K562 (cell line): ENCODE measurements around the gene RARS1. TPM values are rescaled to one million over a fixed set of nuclear protein-coding genes. Genes with fewer than 3 reads are reported as not detected.

Experiments used
- ATAC-seq: fragments of 200-7000 bp; cut with Tn5 transposase; 3 replicates; pipeline ENCODE4 v1.9.1; 2020; ENCODE audit warnings: moderate library complexity
- BruUV-seq: library from RNA; stranded (reverse); fragments of 400-500 nt; replicated peaks from 2 replicates; lab custom pipeline; 2021; lab: Mats Ljungman, UMichigan
- CTCF ChIA-PET: fragments of 300-600 bp; formaldehyde crosslinking; extraction: SDS; loops from one replicate; lab custom pipeline; 2021; ENCODE audit warnings: low intra/inter-chr PET ratio; lab: Yijun Ruan, JAX
- POLR2A ChIA-PET: fragments of 300-600, 350-650 bp; sonication (Branson Sonifier 250); formaldehyde crosslinking; extraction: SDS; loops from one replicate; lab custom pipeline; 2021; ENCODE audit warnings: antibody characterized with exemption, inconsistent platforms; lab: Yijun Ruan, JAX
- DNase-seq, 4 experiments: peaks; one replicate each; pipeline versions ENCODE4 v3.0.0 to v3.0.0-alpha.2; 2011 to 2018; ENCODE audit warnings: low spot score in 3 of 4, mixed read lengths in 3 of 4; ENCODE audit errors: extremely low read depth in 1 of 4
- FAIRE-seq: peaks from 2 replicates; lab custom pipeline; 2011; peaks lifted over from hg19 to GRCh38; lab: Jason Lieb, UNC
- H2AFZ ChIP-seq: 2 replicates; pipeline ENCODE4 v1.6.0; 2011; ENCODE audit warnings: low read depth, low read length, control low read depth, inconsistent platforms
- H3K27ac ChIP-seq: fragments of 200-600 bp; 3 replicates; pipeline ENCODE4 v1.8.0; 2011; ENCODE audit warnings: low read depth, mild to moderate bottlenecking, control low read depth, inconsistent platforms, low read length, moderate library complexity, mixed read lengths; ENCODE audit errors: extremely low read depth
- H3K27me3 ChIP-seq, 2 experiments: fragments of 300-600 bp in 1 of 2; 2 replicates in 1 of 2; 3 replicates in 1 of 2; pipeline versions ENCODE4 v1.6.0 to v1.8.0; 2011; ENCODE audit warnings: inconsistent platforms in 2 of 2, low read length in 2 of 2, mild to moderate bottlenecking in 1 of 2, mixed read lengths in 1 of 2, moderate library complexity in 1 of 2; ENCODE audit not compliant: control insufficient read depth in 2 of 2, insufficient read depth in 2 of 2
- H3K36me3 ChIP-seq: fragments of 300-600 bp; 3 replicates; pipeline ENCODE4 v1.8.0; 2011; ENCODE audit warnings: mild to moderate bottlenecking, low read length, inconsistent platforms; ENCODE audit not compliant: control insufficient read depth, insufficient read depth
- H3K4me1 ChIP-seq, 2 experiments: fragments of 200-600 bp in 1 of 2; replicated peaks in 1 of 2; 2 replicates in 1 of 2; 3 replicates in 1 of 2; pipeline versions ENCODE4 v1.5.1 to v1.8.0; 2011; ENCODE audit warnings: inconsistent platforms in 2 of 2, low read length in 2 of 2, mild to moderate bottlenecking in 1 of 2, mixed read lengths in 1 of 2, moderate library complexity in 1 of 2; ENCODE audit not compliant: control insufficient read depth in 2 of 2, insufficient read depth in 2 of 2
- H3K4me2 ChIP-seq: 2 replicates; pipeline ENCODE4 v1.6.1; 2011; ENCODE audit warnings: low read length, control low read depth, inconsistent platforms, mixed read lengths; ENCODE audit not compliant: insufficient read depth
- H3K4me3 ChIP-seq: fragments of 200-600 bp; sonication (generic), shearing (Covaris generic); 2 replicates; pipeline ENCODE4 v1.5.1; 2016; ENCODE audit warnings: control low read depth, inconsistent platforms
- H3K79me2 ChIP-seq: fragments of 200-600 bp; 3 replicates; pipeline ENCODE4 v1.8.0; 2011; ENCODE audit warnings: low read length, inconsistent platforms; ENCODE audit not compliant: control insufficient read depth, insufficient read depth
- H3K9ac ChIP-seq, 2 experiments: 2 replicates each; pipeline versions ENCODE4 v1.6.0 to v1.6.1; 2011; ENCODE audit warnings: low read depth in 2 of 2, low read length in 2 of 2, control low read depth in 1 of 2, inconsistent platforms in 1 of 2, mild to moderate bottlenecking in 1 of 2, mixed read lengths in 1 of 2; ENCODE audit not compliant: insufficient read depth in 1 of 2
- H3K9me1 ChIP-seq: one replicate; pipeline ENCODE4 v1.6.0; 2011; ENCODE audit warnings: inconsistent platforms, mild to moderate bottlenecking, low read length, moderate library complexity; ENCODE audit not compliant: control insufficient read depth, insufficient read depth
- H3K9me3 ChIP-seq: replicated peaks from 2 replicates; pipeline ENCODE4 v1.5.1; 2011; ENCODE audit warnings: low read depth, low read length, inconsistent platforms; ENCODE audit not compliant: control insufficient read depth, insufficient read depth
- H4K20me1 ChIP-seq: replicated peaks from 2 replicates; pipeline ENCODE4 v1.6.1; 2011; ENCODE audit warnings: low read length, inconsistent platforms, mixed read lengths; ENCODE audit not compliant: control insufficient read depth, insufficient read depth
- HMGN3 ChIP-seq: IDR thresholded peaks from 2 replicates; pipeline ENCODE4 v1.6.1; 2011; ENCODE audit warnings: borderline replicate concordance, low read depth, mild to moderate bottlenecking, mixed read lengths, low read length; ENCODE audit not compliant: insufficient read length; ENCODE audit errors: extremely low read depth
- MTA1 ChIP-seq: fragments of 450-650 bp; IDR thresholded peaks from 2 replicates; pipeline ENCODE4 v1.6.1; 2017; ENCODE audit warnings: borderline replicate concordance
- NFE2 ChIP-seq: IDR thresholded peaks from 2 replicates; pipeline ENCODE4 v1.6.1; 2014; ENCODE audit warnings: antibody characterized with exemption, low read depth
- POLR2H ChIP-seq: IDR thresholded peaks from 2 replicates; pipeline ENCODE4 v1.6.1; 2016; ENCODE audit warnings: missing genetic modification characterization, low read depth, mild to moderate bottlenecking, control low read depth, missing compliant biosample characterization, moderate library complexity
- RHOXF2B ChIP-seq: fragments of 250-450 bp; sonication (Bioruptor Pico); conservative IDR thresholded peaks from 2 replicates; pipeline ENCODE4 v1.5.1; 2021
- SIX5 ChIP-seq, 2 experiments: IDR thresholded peaks; 2 replicates each; pipeline ENCODE4 v1.6.1; 2011; ENCODE audit warnings: low read length in 2 of 2, borderline replicate concordance in 1 of 2, low read depth in 1 of 2, mild to moderate bottlenecking in 1 of 2, moderate library complexity in 1 of 2; ENCODE audit not compliant: insufficient read depth in 1 of 2
- SMARCC2 ChIP-seq: fragments of 450-650 bp; IDR thresholded peaks from 2 replicates; pipeline ENCODE4 v1.6.1; 2017; ENCODE audit warnings: antibody characterized with exemption, moderate library complexity, mild to moderate bottlenecking, low read depth
- STAT5B ChIP-seq: fragments of 250-450 bp; sonication (Bioruptor Pico); IDR thresholded peaks from 2 replicates; pipeline ENCODE4 v1.8.0; 2021; ENCODE audit warnings: mild to moderate bottlenecking, inconsistent platforms
- TAF1 ChIP-seq: IDR thresholded peaks from 2 replicates; pipeline ENCODE4 v1.6.1; 2011; ENCODE audit warnings: mild to moderate bottlenecking, low read length, moderate library complexity; ENCODE audit not compliant: insufficient read depth, control insufficient read depth, severe bottlenecking; ENCODE audit errors: extremely low read depth
- ZNF175 ChIP-seq: fragments of 200-800 bp; sonication (Bioruptor generic); IDR thresholded peaks from 2 replicates; pipeline ENCODE4 v1.6.1; 2016; ENCODE audit warnings: low read depth, mild to moderate bottlenecking, missing genetic modification characterization, missing compliant biosample characterization
- WGBS: fragments of 100-300 bp; shearing (Covaris generic); methylation state at CpG from one replicate; pipeline ENCODE4 v1.1.6; 2016; ENCODE audit warnings: low coverage, mixed read lengths; ENCODE audit not compliant: insufficient coverage; ENCODE audit errors: missing lambda C conversion rate; 5-methylcytosine and 5-hydroxymethylcytosine counted together
- in situ Hi-C: fragments of 300-500 bp; cut with MboI; formaldehyde crosslinking; loops from 4 replicates; pipeline ENCODE4 v1.15.0; 2018; ENCODE audit warnings: inconsistent platforms, mixed read lengths
- intact Hi-C: fragments of 100-400 bp; cut with micrococcal nuclease; formaldehyde crosslinking; loops from 2 replicates; pipeline ENCODE4 v1.14.2; 2022
- polyA plus RNA-seq, 8 experiments: library from polyadenylated mRNA; depleted of rRNA in 4 of 8; stranded (reverse) in 5 of 8; unstranded in 3 of 8; fragments of >200 nt; fragmentation: Nextera tagmentation in 2 of 8; fragmentation: Illumina TruSeq in 1 of 8; extraction: Ambion mirVana in 2 of 8; extraction: Trizol in 1 of 8; gene quantifications; 2 replicates each; pipeline versions ENCODE4 v1.2.1 to v1.2.3, GENCODE V29; 2011 to 2014; ENCODE audit warnings: inconsistent platforms in 1 of 8, missing spikeins in 1 of 8
- total RNA-seq, 7 experiments: library from RNA; depleted of rRNA in 6 of 7; stranded (reverse); fragments of >200 nt in 6 of 7; fragmentation: Illumina TruSeq in 2 of 7; extraction: Trizol in 2 of 7; gene quantifications; 2 replicates each; pipeline versions ENCODE4 v1.2.1 to v1.2.3, GENCODE V29; 2011 to 2021; ENCODE audit warnings: low replicate concordance in 1 of 7
- TF ChIP-seq, protein P1 (sequence below): sonication (generic); IDR thresholded peaks from 2 replicates; pipeline ENCODE4 v1.6.1; 2016
- TF ChIP-seq, protein P2 (sequence below), 2 experiments: IDR thresholded peaks; 2 replicates each; pipeline ENCODE4 v1.6.1; 2011; ENCODE audit warnings: borderline replicate concordance in 1 of 2, control low read depth in 1 of 2, low read depth in 1 of 2, low read length in 1 of 2, mild to moderate bottlenecking in 1 of 2, mixed read lengths in 1 of 2, moderate library complexity in 1 of 2; ENCODE audit not compliant: insufficient read depth in 1 of 2, insufficient read length in 1 of 2, poor library complexity in 1 of 2, severe bottlenecking in 1 of 2; ENCODE audit errors: extremely low read depth in 1 of 2

The RARS1 gene
- total and polyA plus RNA-seq, 9 of the 15 experiments (the other 6 are each of a cell fraction or from before 2014, with no cell fraction given) = 109 to 196 (median 139) TPM

DNA sequence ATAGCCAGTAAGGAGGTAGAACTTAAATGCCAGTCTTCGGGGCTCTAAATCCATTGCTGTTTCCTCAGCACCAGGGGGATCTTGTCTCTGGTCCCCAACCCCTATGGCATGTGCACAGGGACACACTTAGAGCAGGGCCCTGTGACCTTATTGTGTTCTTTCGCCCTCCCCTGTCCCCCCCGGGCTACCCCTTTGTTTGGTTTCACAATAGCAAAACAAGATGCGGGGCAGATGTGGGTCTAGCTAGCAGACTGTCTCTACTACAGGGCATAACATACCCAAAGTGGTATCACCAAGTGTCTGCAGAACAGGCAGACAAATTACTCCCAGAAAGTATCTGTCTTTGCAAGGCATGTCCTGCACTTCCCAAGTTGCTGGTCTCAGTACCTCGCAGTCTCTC is 44.9 kb downstream of the RARS1 start:
- Histone ChIP-seq H3K4me3 (no peak overlapping the region), H3K27ac (no peak overlapping the region), H3K9me1 (no peaks in the 10 kb centered on the region), H2AFZ (no peak overlapping the region), H3K27me3 (peaks cover 4 to 36% of the 10 kb centered on the region in 2 experiments; a peak in 4 of 5 replicates), H3K9me3 (no peaks in the 10 kb centered on the region), H3K4me2 (no peak overlapping the region), H4K20me1 (no peaks in the 10 kb centered on the region), H3K36me3 (no peaks in the 10 kb centered on the region), H3K9ac (no peak overlapping the region), H3K4me1 (no peaks in the 10 kb centered on the region), H3K79me2 (no peaks in the 10 kb centered on the region)
- intact Hi-C loops = no loop called here
- ATAC-seq (no peak), DNase-seq (no peak), FAIRE-seq (no peak)
- TF ChIP-seq HMGN3 = no peak
- TF ChIP-seq, protein P1, sequence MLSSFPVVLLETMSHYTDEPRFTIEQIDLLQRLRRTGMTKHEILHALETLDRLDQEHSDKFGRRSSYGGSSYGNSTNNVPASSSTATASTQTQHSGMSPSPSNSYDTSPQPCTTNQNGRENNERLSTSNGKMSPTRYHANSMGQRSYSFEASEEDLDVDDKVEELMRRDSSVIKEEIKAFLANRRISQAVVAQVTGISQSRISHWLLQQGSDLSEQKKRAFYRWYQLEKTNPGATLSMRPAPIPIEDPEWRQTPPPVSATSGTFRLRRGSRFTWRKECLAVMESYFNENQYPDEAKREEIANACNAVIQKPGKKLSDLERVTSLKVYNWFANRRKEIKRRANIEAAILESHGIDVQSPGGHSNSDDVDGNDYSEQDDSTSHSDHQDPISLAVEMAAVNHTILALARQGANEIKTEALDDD = no peak
- no TSS peak for BruUV-seq
- in situ Hi-C loops = no loop called here
- 0% methylated on average over 3 of the region's 5 CpGs for WGBS
- ChIA-PET CTCF (no interaction called here), POLR2A (no interaction called here)

DNA sequence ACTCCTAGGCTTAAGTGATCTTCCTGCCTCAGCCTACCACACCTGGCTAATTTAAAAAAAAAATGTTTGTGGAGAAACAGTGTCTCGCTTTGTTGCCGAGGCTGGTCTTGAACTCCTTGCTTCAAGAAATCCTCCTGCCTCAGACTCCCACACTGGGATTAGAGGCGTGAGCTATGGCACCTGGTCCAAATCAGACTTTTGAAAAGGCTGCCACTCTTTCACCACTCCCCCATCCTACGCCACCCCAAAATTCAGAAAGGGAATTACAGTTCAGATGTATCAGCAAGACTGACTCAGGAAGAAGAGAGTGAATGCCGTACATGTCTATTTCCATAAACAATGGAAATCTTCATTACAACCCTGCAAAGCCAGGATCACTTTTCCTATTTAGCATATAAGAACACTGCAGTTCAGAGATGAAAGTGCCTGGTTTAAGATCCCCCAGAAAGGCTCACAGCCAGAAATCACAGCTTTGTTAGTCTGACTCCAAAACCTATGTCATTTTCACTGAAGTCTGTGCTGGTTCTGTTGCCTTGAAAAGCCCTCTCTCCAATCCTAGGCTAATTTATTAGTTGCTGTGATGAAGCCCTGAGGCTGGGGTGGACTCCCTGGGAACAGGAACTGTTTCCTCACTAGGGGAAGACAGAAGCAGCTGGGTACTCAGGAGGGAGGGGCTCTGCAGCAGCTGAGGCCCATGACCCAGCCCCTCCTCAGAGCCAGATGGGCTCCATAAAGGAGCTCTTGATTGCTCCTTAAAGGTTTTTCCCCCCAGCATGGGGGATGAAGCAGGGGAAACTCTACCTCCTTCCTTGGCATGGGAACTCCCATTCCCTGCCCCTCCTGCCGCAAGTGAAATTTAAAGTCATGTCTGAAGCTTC is 46.0 kb downstream of the RARS1 start:
- H3K9ac ChIP-seq = no peak overlapping the region
- POLR2A ChIA-PET = no interaction called here
- FAIRE-seq = no peak
- no peak for TF ChIP-seq SMARCC2
- TF ChIP-seq, protein P2, sequence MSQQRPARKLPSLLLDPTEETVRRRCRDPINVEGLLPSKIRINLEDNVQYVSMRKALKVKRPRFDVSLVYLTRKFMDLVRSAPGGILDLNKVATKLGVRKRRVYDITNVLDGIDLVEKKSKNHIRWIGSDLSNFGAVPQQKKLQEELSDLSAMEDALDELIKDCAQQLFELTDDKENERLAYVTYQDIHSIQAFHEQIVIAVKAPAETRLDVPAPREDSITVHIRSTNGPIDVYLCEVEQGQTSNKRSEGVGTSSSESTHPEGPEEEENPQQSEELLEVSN (IDR thresholded peaks at IDR 0.05; ENCODE audit: borderline replicate concordance in 1 of 2, extremely low read depth in 1 of 2, insufficient read depth in 1 of 2, insufficient read length in 1 of 2, low read depth in 1 of 2, low read length in 1 of 2, poor library complexity in 1 of 2, severe bottlenecking in 1 of 2) = no peak
- no peak for TF ChIP-seq POLR2H (tag)
- no peak for TF ChIP-seq SIX5 (IDR thresholded peaks at IDR 0.05; ENCODE audit: borderline replicate concordance in 1 of 2, insufficient read depth in 1 of 2, low read depth in 1 of 2, low read length in 2 of 2)
- no peak for TF ChIP-seq NFE2
- no peak for TF ChIP-seq RHOXF2B (CRISPR knock-in tag)
- no peak for TF ChIP-seq MTA1
- no peak for TF ChIP-seq ZNF175
- TF ChIP-seq STAT5B (CRISPR knock-in tag) = no peak
- no peak for TF ChIP-seq TAF1

More for the DNA sequence above, 46.0 kb downstream of the RARS1 start:
- H3K9me1 ChIP-seq = no peaks in the 10 kb centered on the region
- H3K4me2 ChIP-seq = no peak overlapping the region
- BruUV-seq = no TSS peak
- no peaks in the 10 kb centered on the region for H3K4me1 ChIP-seq
- 3% methylated on average over 6 of the region's 6 CpGs for WGBS
- intact Hi-C loops = no loop called here
- no peaks in the 10 kb centered on the region for H3K79me2 ChIP-seq
- no peaks in the 10 kb centered on the region for H3K9me3 ChIP-seq
- CTCF ChIA-PET = no interaction called here
- no peak overlapping the region for H3K4me3 ChIP-seq
- in situ Hi-C loops = no loop called here
- H3K36me3 ChIP-seq = no peaks in the 10 kb centered on the region
- H3K27ac ChIP-seq = no peak overlapping the region
- DNase-seq (no peak), ATAC-seq (no peak)
- H2AFZ ChIP-seq = no peak overlapping the region
- no peaks in the 10 kb centered on the region for H4K20me1 ChIP-seq
- H3K27me3 ChIP-seq = peaks cover 4 to 42% of the 10 kb centered on the region in 2 experiments; a peak in 4 of 5 replicates
